Tibial nerve (tissue), 4 donors: ENCODE data around the gene ACP1. TPM values are rescaled to one million over a fixed set of nuclear protein-coding genes. Genes with fewer than 3 reads are reported as not detected.

Experiments used
- DNase-seq, 2 donors: peaks; one replicate each; pipeline ENCODE4 v3.0.0-alpha.2; 2019; ENCODE audit warnings: low spot score in 2 of 2
- H3K27ac ChIP-seq, 4 donors: fragments of 200-600 bp; sonication (generic) in 3 of 4; one replicate each; pipeline ENCODE4 v1.5.1; 2017 to 2019; ENCODE audit warnings: mild to moderate bottlenecking in 1 of 4
- H3K27me3 ChIP-seq, 2 donors: fragments of 200-600 bp; sonication (generic) in 1 of 2; one replicate each; pipeline versions ENCODE4 v1.5.1 to v1.6.0; 2017 to 2019
- H3K36me3 ChIP-seq, 3 donors: fragments of 200-600 bp; sonication (generic); one replicate each; pipeline ENCODE4 v1.5.1; 2018 to 2019
- H3K4me1 ChIP-seq, 4 donors: fragments of 200-600 bp; sonication (generic) in 3 of 4; one replicate each; pipeline ENCODE4 v1.5.1; 2017 to 2019
- H3K4me3 ChIP-seq, 4 donors: fragments of 200-600 bp; sonication (generic) in 3 of 4; one replicate each; pipeline ENCODE4 v1.5.1; 2017 to 2019; ENCODE audit warnings: mild to moderate bottlenecking in 1 of 4, moderate library complexity in 1 of 4
- H3K9me3 ChIP-seq, 4 donors: fragments of 200-600 bp; sonication (generic) in 3 of 4; one replicate each; pipeline ENCODE4 v1.5.1; 2017 to 2019
- EP300 ChIP-seq, 2 donors: sonication (generic); formaldehyde crosslinking; IDR thresholded peaks; one replicate each; pipeline ENCODE4 v1.6.1; 2017; ENCODE audit warnings: antibody characterized with exemption in 2 of 2, mild to moderate bottlenecking in 1 of 2
- POLR2A ChIP-seq, 2 donors: fragments of 450-650 bp; IDR thresholded peaks; one replicate each; pipeline ENCODE4 v1.6.1; 2017; ENCODE audit warnings: antibody characterized with exemption in 2 of 2, mild to moderate bottlenecking in 2 of 2, moderate library complexity in 2 of 2
- WGBS, 2 donors: methylation state at CpG; one replicate each; pipeline ENCODE4 v1.1.5; 2018; 5-methylcytosine and 5-hydroxymethylcytosine counted together
- total RNA-seq, 4 donors: library from RNA; depleted of rRNA; stranded (reverse); fragments of >200 nt; gene quantifications; one replicate each; pipeline ENCODE4 v1.1.0, GENCODE V29; 2016
- TF ChIP-seq, protein P1 (sequence below), 5 experiments: fragments of 200-600 bp in 3 of 5; fragments of 450-650 bp in 2 of 5; sonication (generic) in 3 of 5; IDR thresholded peaks; one replicate each; pipeline ENCODE4 v1.5.1; 2016 to 2019; ENCODE audit warnings: antibody characterized with exemption in 5 of 5, mild to moderate bottlenecking in 3 of 5, moderate library complexity in 2 of 5

The ACP1 gene
- total RNA-seq, 4 donors from 2014 or later, result 31.2 to 71.2 (median 52.5) TPM

DNA sequence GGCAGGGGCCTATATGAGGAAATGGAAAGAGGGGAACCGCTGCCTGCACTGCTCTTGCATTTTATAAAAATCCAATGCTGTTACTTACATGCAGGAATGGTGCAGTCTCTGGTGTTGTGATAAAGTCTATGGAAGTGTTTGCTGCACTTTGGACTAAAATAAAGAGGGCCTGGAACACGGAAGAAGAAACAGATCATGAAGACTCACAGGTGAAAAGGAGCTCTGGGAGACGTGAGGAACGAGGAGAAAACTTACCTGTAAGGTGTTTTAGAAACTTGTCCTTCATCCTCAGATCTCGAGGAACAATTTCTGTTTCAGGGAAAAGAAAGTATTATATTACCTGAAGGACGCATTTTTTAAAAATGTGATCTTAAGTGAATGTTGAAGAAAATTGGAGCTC is 21.3 kb downstream of the ACP1 start:
- Histone ChIP-seq H3K36me3 (peaks cover 0 to 19% (median 0%) of the 10 kb centered on the region in 3 donors), H3K27ac (no peak overlapping the region), H3K4me1 (peaks cover 0 to 56% (median 15%) of the 10 kb centered on the region in 4 donors), H3K9me3 (no peaks in the 10 kb centered on the region), H3K4me3 (no peak overlapping the region), H3K27me3 (peaks cover 0 to 46% of the 10 kb centered on the region in 2 donors)
- no peak for DNase-seq
- TF ChIP-seq, protein P1, sequence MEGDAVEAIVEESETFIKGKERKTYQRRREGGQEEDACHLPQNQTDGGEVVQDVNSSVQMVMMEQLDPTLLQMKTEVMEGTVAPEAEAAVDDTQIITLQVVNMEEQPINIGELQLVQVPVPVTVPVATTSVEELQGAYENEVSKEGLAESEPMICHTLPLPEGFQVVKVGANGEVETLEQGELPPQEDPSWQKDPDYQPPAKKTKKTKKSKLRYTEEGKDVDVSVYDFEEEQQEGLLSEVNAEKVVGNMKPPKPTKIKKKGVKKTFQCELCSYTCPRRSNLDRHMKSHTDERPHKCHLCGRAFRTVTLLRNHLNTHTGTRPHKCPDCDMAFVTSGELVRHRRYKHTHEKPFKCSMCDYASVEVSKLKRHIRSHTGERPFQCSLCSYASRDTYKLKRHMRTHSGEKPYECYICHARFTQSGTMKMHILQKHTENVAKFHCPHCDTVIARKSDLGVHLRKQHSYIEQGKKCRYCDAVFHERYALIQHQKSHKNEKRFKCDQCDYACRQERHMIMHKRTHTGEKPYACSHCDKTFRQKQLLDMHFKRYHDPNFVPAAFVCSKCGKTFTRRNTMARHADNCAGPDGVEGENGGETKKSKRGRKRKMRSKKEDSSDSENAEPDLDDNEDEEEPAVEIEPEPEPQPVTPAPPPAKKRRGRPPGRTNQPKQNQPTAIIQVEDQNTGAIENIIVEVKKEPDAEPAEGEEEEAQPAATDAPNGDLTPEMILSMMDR (IDR thresholded peaks at IDR 0.05), result no peak
- no peak for TF ChIP-seq EP300 (IDR thresholded peaks at IDR 0.05)
- TF ChIP-seq POLR2A (IDR thresholded peaks at IDR 0.05), result no peak
- 87% methylated on average over 6 of the region's 6 CpGs for WGBS, 2 donors

DNA sequence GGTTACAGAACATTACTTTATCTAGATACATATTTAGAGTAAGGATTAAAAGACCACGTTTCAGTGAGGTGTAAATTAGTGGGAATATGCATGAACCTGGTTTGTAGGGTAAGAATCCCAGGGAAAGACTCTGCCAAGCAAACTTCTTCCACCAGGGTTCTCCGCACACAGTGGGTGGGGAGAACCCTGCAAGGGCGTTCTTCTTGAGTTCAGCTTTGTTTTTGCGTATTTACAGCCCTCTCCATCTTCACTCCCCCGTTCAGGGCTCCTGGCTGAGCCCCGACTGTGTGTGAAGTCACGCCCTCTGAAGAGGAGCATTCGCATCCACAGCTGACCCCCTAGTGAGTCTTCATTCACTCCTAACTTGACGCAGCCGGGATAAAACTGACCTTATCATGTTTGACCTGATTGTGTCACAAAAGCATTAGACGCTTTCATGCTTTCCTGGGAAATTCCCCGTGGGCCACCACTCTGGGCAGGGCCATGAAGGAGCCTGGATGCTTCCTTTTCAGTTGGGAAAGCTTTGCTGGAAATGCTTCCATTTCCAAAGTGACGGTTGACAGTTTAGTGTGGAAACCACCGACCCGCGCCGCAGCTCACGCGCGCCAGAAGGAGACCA is 22.1 kb downstream of the ACP1 start:
- no peak for DNase-seq
- peaks cover 0 to 10% (median 0%) of the 10 kb centered on the region in 3 donors for H3K36me3 ChIP-seq
- H3K9me3 ChIP-seq, result no peaks in the 10 kb centered on the region
- no peak for TF ChIP-seq EP300 (IDR thresholded peaks at IDR 0.05)
- no peak for TF ChIP-seq POLR2A (IDR thresholded peaks at IDR 0.05)
- TF ChIP-seq, protein P1 (IDR thresholded peaks at IDR 0.05), result no peak
- 21 to 25% methylated on average over 20 of the region's 20 CpGs for WGBS, 2 donors
- peak overlapping the region in 3 of 4 donors; percentile 2 to 58 (median 33) for H3K4me3 ChIP-seq
- peaks cover 0 to 49% of the 10 kb centered on the region in 2 donors for H3K27me3 ChIP-seq
- no peak overlapping the region for H3K27ac ChIP-seq
- peaks cover 0 to 56% (median 15%) of the 10 kb centered on the region in 4 donors for H3K4me1 ChIP-seq

DNA sequence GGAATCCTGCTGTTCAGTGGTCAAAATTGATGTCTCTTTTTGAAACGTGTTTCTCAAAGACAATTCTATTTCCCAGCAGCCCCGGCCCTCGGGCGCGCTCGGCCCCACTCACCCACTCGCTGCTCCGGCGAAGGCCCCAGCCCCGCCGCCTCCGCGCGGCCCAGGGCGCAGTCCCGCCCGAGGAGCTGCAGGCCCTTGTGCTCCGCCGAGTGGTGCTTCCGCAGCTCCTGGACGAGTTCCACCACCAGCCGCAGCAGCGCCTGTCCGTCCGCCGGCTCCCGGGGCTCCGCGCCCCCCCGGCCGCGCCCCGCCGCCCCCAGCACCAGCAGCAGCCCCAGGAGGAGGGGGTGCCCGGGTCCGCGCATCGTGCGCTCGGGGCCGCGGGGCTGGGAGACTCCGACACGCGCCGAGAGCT is 22.7 kb downstream of the ACP1 start:
- TF ChIP-seq POLR2A (IDR thresholded peaks at IDR 0.05) (no peak), EP300 (IDR thresholded peaks at IDR 0.05) (no peak)
- TF ChIP-seq, protein P1 (IDR thresholded peaks at IDR 0.05), result no peak
- Histone ChIP-seq H3K36me3 (peaks cover 0 to 4% (median 0%) of the 10 kb centered on the region in 3 donors), H3K4me3 (peak overlapping the region; percentile 10 to 58 (median 38)), H3K27me3 (peaks cover 0 to 49% of the 10 kb centered on the region in 2 donors), H3K27ac (peak overlapping the region in 3 of 4 donors; percentile 55 to 86 (median 68)), H3K9me3 (no peaks in the 10 kb centered on the region), H3K4me1 (peaks cover 0 to 56% (median 15%) of the 10 kb centered on the region in 4 donors)
- no peak for DNase-seq
- WGBS, 2 donors, result 0 to 1% methylated on average over 20 to 23 of the region's 46 CpGs

DNA sequence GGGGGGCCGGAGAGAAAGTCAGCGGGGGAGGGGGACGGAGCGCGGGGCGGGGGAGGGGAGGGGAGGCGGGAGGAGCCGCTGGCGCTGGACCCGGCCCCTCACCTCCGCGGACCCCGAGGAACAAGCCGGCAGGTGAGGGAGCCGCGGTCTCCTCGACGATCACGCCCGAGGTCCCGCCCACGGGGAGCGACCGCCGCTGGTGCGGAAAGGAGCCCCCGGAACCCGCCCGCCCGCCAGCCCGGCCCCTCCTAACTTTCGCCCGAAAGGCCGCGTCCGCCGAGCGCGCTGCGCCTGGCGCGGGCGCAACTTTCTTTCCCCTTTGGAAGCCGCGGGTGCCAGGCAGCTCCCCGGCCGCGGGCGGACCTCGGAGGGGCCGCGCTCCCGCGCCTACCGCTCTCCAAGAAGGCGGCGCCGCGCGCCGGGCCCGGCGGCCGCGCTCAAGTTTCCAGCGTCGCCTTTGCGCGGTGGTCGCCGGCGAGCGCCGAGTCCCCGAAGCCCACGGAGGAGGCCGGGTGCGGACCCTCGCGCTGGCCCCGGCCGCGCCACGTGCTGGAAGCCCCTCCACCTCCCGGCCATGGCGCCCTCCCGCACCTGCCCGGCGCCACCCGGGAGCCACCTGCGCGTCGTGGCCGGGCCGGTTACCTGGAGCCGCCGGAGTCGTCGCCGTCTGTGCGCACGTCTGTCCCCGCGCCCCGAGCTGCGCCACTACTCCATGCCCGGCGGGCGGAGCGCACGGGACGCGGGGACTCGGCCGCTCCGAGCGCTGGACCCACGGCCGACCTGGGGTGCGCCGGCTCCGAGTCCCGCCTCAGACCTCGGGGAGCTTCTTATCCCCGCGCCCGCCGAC is 23.4 kb downstream of the ACP1 start, which contains the start of gene ALKAL2:
ALKAL2 (minus strand) TSS at position 181 of the 847 bp plus-strand sequence. CDS start 256 bp downstream, outside the sequence.
- Histone ChIP-seq H3K4me3 (peak within 1 kb of the TSS; percentile 17 to 58 (median 38)), H3K27me3 (peaks cover 0 to 49% of the 10 kb centered on the region in 2 donors), H3K27ac (peak within 1 kb of the TSS in 3 of 4 donors; percentile 55 to 86 (median 80)), H3K4me1 (peaks cover 0 to 56% (median 15%) of the 10 kb centered on the region in 4 donors), H3K9me3 (no peaks in the 10 kb centered on the region), H3K36me3 (no peaks in the 10 kb centered on the region)
- TF ChIP-seq, protein P1 (IDR thresholded peaks at IDR 0.05), result no peak
- TF ChIP-seq POLR2A (IDR thresholded peaks at IDR 0.05) (no peak), EP300 (IDR thresholded peaks at IDR 0.05) (no peak)
- 1% methylated on average over 41 to 72 of the region's 128 CpGs for WGBS, 2 donors
- no peak for DNase-seq
